Choroid plexus epithelial cell (primary cell): ENCODE data around the gene KLHL17.

Experiments
- DNase-seq: peaks from one replicate; pipeline ENCODE4 v3.0.0-alpha.2; 2010; ENCODE audit warnings: low read depth
- H3K4me3 ChIP-seq: 2 replicates; pipeline ENCODE4 v1.5.1; 2011; ENCODE audit warnings: low read depth, mild to moderate bottlenecking, control low read depth, low read length, moderate library complexity
- CTCF ChIP-seq: conservative IDR thresholded peaks from 2 replicates; pipeline ENCODE4 v1.5.1; 2011; ENCODE audit warnings: low read depth, mild to moderate bottlenecking, control low read depth, inconsistent platforms, low read length, moderate library complexity

KLHL17 gene

DNA sequence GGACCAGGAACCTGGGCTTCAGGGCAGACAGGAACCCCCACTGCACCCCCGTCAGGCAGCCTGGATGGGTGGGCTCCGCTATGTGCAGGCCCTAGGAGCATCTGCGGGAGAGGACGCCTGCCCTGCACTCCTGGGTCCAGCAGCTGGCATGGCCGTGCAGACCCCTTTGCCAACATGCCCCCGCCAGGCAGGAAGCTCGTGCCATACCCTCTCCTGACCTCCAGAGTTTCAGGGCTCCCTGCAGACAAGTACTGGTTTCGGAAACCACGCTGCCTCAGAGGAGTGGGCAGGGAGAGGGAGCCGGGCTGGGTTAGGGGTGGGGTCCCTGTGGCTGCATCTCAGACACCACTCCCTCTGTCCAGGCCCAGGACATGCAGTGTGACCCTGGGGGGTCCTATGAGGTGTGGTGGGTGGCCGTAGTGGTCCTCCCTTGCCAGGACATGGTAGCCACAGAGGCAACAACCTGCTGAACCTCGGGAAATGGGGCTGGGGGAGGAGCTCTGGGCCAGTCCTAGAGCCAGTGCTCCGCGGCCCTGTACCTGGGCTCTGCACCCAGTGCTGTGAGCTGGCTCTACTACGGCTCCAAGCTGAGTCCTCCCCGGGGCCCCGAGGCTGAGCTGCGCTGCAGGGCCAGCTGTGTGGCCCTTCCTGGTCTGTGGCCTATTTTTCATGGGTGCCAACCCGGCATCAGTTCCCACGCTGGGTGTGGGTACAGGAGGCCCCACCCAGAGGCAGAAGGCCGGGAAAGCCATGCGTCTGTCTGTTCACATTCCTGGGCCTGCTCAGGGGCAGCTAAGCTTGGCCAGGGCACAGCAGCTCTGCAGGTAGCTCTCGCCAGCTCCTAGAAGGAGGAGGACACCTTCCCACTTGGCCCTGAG lies 7.3 kb downstream of the KLHL17 start:
- DNase-seq, result no peak
- no peak overlapping the region for H3K4me3 ChIP-seq
- TF ChIP-seq CTCF, result no peak

DNA sequence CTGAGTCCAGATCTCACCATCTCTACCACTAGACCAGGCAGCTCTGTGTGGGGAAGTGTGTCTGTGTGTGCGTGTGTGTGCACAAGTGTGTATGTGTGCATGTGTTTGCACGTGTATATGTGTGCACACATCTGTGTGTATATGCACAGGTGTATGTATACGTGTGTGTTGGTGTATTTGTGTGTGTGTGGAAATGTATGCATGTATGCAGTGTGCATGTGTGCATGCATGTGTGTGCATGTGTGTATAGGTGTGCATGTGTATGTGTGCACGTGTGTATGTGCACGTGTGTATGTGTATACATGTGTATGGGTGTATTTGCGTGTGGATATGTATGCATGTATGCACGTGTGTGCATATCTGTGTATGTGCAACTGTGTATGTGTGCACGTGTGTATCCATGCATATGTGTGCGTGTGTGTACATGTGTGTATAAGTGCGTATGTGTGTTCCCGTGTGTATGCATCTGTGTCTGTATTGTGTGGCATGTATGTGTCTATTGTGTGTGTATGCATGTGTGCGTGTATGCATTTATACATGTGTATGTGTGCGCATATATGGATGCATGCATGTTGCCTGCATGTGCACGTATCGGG lies 9.0 kb downstream of the KLHL17 start:
- TF ChIP-seq CTCF, result no peak
- DNase-seq, result no peak
- no peak overlapping the region for H3K4me3 ChIP-seq

DNA sequence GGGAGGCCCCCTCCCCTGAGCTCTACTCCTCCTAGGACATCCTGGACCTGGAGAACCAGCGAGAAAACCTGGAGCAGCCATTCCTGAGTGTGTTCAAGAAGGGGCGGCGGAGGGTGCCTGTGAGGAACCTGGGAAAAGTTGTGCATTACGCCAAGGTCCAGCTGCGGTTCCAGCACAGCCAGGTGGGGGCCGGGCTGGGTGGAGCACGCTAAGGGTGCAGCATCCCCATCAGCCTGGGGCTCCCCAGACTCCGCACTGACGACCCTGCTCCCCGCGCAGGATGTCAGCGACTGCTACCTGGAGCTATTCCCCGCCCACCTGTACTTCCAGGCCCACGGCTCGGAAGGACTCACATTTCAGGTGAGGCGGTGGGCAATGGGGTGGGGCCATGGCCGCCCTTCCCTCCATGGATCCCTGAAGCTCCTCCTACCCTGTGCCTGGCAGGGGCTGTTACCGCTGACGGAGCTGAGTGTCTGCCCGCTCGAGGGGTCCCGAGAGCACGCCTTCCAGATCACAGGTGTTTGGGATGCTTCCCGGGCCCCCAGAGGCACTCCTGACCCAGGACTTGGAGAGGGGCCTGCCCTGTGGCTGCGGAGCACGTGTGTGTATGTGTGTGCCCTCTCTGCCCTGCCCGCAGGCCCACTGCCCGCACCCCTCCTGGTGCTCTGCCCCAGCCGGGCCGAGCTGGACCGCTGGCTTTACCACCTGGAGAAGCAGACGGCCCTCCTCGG lies 10.0 kb downstream of the KLHL17 start:
- TF ChIP-seq CTCF, result no peak

GRCh38 chr1:970973-971730 lies 10.8 kb downstream of the KLHL17 start:
- DNase-seq, result no peak
- no peak overlapping the region for H3K4me3 ChIP-seq
- no peak for TF ChIP-seq CTCF

More for the DNA sequence above, 10.0 kb downstream of the KLHL17 start:
- H3K4me3 ChIP-seq, result no peak overlapping the region
- no peak for DNase-seq

DNA sequence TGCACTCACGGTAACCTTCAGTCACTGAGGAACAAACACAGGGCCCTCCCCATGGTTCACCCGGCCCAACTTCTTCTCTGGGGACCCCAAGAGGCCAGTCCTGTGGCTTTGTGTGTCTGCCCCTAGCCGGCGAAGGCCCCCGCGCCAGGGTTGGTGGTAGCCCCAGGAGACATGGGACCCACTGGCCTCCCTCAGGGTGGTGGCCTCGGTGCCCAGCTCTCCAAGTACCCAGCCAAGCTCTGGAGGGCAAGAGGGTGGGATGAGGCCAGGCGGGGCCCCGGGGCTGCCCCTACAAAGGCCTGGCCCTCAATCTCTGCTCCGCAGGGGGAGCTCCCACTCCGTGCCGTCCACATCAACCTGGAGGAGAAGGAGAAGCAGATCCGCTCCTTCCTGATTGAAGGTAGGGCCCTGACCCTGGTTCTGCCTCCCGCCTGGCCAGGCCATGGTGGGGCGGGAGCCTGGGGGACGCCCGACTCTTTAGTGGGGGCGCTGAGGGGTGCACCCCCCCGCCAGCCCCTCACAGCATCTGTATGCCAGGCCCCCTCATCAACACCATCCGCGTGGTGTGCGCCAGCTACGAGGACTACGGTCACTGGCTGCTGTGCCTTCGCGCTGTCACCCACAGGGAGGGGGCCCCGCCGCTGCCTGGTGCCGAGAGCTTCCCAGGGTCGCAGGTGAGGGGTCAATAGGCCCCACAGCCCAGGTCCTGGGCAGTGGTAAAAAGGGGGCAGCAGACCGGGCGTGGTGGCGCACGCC lies 11.5 kb downstream of the KLHL17 start:
- H3K4me3 ChIP-seq, result no peak overlapping the region
- TF ChIP-seq CTCF, result no peak
- no peak for DNase-seq
